CD4-positive, CD25-positive, alpha-beta regulatory T cell (primary cell): ENCODE results near the gene GRAMD4. TPM values are rescaled to one million over a fixed set of nuclear protein-coding genes. Genes with fewer than 3 reads are reported as not detected.

Source experiments
- ATAC-seq, 2 donors: fragments of 150-1000 bp; cut with Tn5 transposase; one replicate each; pipeline ENCODE4 v1.10.0; 2021; ENCODE audit warnings: low read depth in 2 of 2, moderate number of reproducible peaks in 2 of 2, moderate library complexity in 1 of 2
- DNase-seq, 3 donors: peaks; one replicate each; pipeline versions ENCODE4 v3.0.0 to v3.0.0-alpha.2; 2012 to 2022; ENCODE audit warnings: mixed read lengths in 1 of 3
- H3K27ac ChIP-seq: one replicate; pipeline ENCODE4 v1.7.0; 2013; ENCODE audit warnings: mild to moderate bottlenecking, low read length; ENCODE audit not compliant: insufficient read depth, poor library complexity, severe bottlenecking
- H3K27me3 ChIP-seq: one replicate; pipeline ENCODE4 v1.7.0; 2013; ENCODE audit warnings: low read length; ENCODE audit not compliant: control insufficient read depth, insufficient read depth
- H3K36me3 ChIP-seq: one replicate; pipeline ENCODE4 v1.7.0; 2013; ENCODE audit warnings: mild to moderate bottlenecking, low read length, moderate library complexity; ENCODE audit not compliant: control insufficient read depth, insufficient read depth
- H3K4me1 ChIP-seq: 2 replicates; pipeline ENCODE4 v1.7.0; 2013; ENCODE audit warnings: mild to moderate bottlenecking, low read length; ENCODE audit not compliant: insufficient read depth, control insufficient read depth, poor library complexity, severe bottlenecking
- H3K4me3 ChIP-seq: one replicate; pipeline ENCODE4 v1.7.0; 2013; ENCODE audit warnings: low read depth, mild to moderate bottlenecking, low read length, moderate library complexity
- H3K9me3 ChIP-seq, 2 experiments: 1 replicate in 1 of 2; 2 replicates in 1 of 2; pipeline ENCODE4 v1.7.0; 2013; ENCODE audit warnings: low read length in 2 of 2, mild to moderate bottlenecking in 1 of 2, moderate library complexity in 1 of 2; ENCODE audit not compliant: control insufficient read depth in 2 of 2
- H3K27ac Mint-ChIP-seq, 3 donors: one replicate each; pipeline ENCODE4 v1.8.0; 2020 to 2022; ENCODE audit warnings: mild to moderate bottlenecking in 3 of 3, mixed read lengths in 3 of 3, moderate library complexity in 2 of 3
- H3K27me3 Mint-ChIP-seq: one replicate; pipeline ENCODE4 v1.8.0; 2022; ENCODE audit warnings: mild to moderate bottlenecking, mixed read lengths
- H3K36me3 Mint-ChIP-seq: one replicate; pipeline ENCODE4 v1.8.0; 2020; ENCODE audit warnings: mixed read lengths
- H3K4me1 Mint-ChIP-seq, 4 donors: one replicate each; pipeline ENCODE4 v1.8.0; 2020 to 2022; ENCODE audit warnings: mixed read lengths in 4 of 4, mild to moderate bottlenecking in 1 of 4
- H3K4me3 Mint-ChIP-seq, 4 donors: one replicate each; pipeline ENCODE4 v1.8.0; 2020 to 2022; ENCODE audit warnings: mild to moderate bottlenecking in 4 of 4, mixed read lengths in 4 of 4, moderate library complexity in 3 of 4
- H3K9me3 Mint-ChIP-seq, 7 donors: one replicate each; pipeline ENCODE4 v1.8.0; 2020 to 2022; ENCODE audit warnings: mixed read lengths in 7 of 7, mild to moderate bottlenecking in 3 of 7, moderate library complexity in 2 of 7
- polyA plus RNA-seq, 4 donors: library from polyadenylated mRNA; unstranded; fragments of 300-500 nt; fragmentation: Illumina TruSeq; gene quantifications; one replicate each; pipeline ENCODE4 v1.2.3, GENCODE V29; 2021
- total RNA-seq: library from RNA; stranded (reverse); gene quantifications from one replicate; pipeline ENCODE4 v1.2.3, GENCODE V29; 2022

GRAMD4 gene
- total and polyA plus RNA-seq, 5 donors from 2014 or later = 7.0 to 43.6 (median 7.5) TPM

GRCh38 chr22:46663001-46663400, 42.8 kb downstream of the GRAMD4 start:
- Histone ChIP-seq H3K4me1 (peaks cover 22% of the 10 kb centered on the region), H3K27ac (no peak overlapping the region), H3K9me3 (no peaks in the 10 kb centered on the region), H3K27me3 (no peaks in the 10 kb centered on the region), H3K4me3 (no peak overlapping the region), H3K36me3 (peaks cover 6% of the 10 kb centered on the region)
- Mint-ChIP-seq H3K9me3 (no peaks in the 10 kb centered on the region), H3K4me1 (peaks cover 6 to 21% (median 19%) of the 10 kb centered on the region in 4 donors), H3K36me3 (peaks cover 5% of the 10 kb centered on the region), H3K27ac (no peak overlapping the region), H3K4me3 (no peak overlapping the region), H3K27me3 (no peaks in the 10 kb centered on the region)
- DNase-seq (no peak), ATAC-seq (no peak)

- no peaks in the 10 kb centered on the region for H3K9me3 ChIP-seq
- H3K27me3 ChIP-seq = no peaks in the 10 kb centered on the region
- ATAC-seq = no peak
- Mint-ChIP-seq H3K4me1 (peaks cover 6 to 21% (median 19%) of the 10 kb centered on the region in 4 donors), H3K27ac (no peak overlapping the region), H3K36me3 (peaks cover 5% of the 10 kb centered on the region), H3K4me3 (no peak overlapping the region), H3K9me3 (no peaks in the 10 kb centered on the region), H3K27me3 (no peaks in the 10 kb centered on the region)
- no peak overlapping the region for H3K4me3 ChIP-seq
- H3K36me3 ChIP-seq = peaks cover 6% of the 10 kb centered on the region
- no peak overlapping the region for H3K27ac ChIP-seq
- H3K4me1 ChIP-seq = peaks cover 22% of the 10 kb centered on the region
- DNase-seq = no peak
These were observed 43.4 kb downstream of the GRAMD4 start for GRCh38 chr22:46663436-46664100.

- no peak overlapping the region for H3K4me3 Mint-ChIP-seq
- no peaks in the 10 kb centered on the region for H3K27me3 Mint-ChIP-seq
- H3K4me1 Mint-ChIP-seq = peaks cover 6 to 21% (median 19%) of the 10 kb centered on the region in 4 donors
- no peak for DNase-seq
- peaks cover 10% of the 10 kb centered on the region for H3K36me3 Mint-ChIP-seq
- no peak for ATAC-seq
- H3K27ac Mint-ChIP-seq = no peak overlapping the region
- Histone ChIP-seq H3K4me1 (peaks cover 22% of the 10 kb centered on the region), H3K9me3 (no peaks in the 10 kb centered on the region), H3K27ac (no peak overlapping the region), H3K36me3 (peaks cover 6% of the 10 kb centered on the region), H3K4me3 (no peak overlapping the region), H3K27me3 (no peaks in the 10 kb centered on the region)
- H3K9me3 Mint-ChIP-seq = no peaks in the 10 kb centered on the region
These were observed 44.2 kb downstream of the GRAMD4 start for GRCh38 chr22:46664301-46664855.

GRCh38 chr22:46665151-46665695, 45.0 kb downstream of the GRAMD4 start:
- Mint-ChIP-seq H3K27me3 (no peaks in the 10 kb centered on the region), H3K27ac (no peak overlapping the region), H3K36me3 (peaks cover 10% of the 10 kb centered on the region), H3K9me3 (no peaks in the 10 kb centered on the region), H3K4me3 (no peak overlapping the region), H3K4me1 (peaks cover 6 to 17% (median 16%) of the 10 kb centered on the region in 4 donors)
- Histone ChIP-seq H3K36me3 (peaks cover 6% of the 10 kb centered on the region), H3K27ac (no peak overlapping the region), H3K9me3 (no peaks in the 10 kb centered on the region), H3K4me1 (peaks cover 16% of the 10 kb centered on the region), H3K27me3 (no peaks in the 10 kb centered on the region), H3K4me3 (no peak overlapping the region)
- DNase-seq (no peak), ATAC-seq (no peak)

GRCh38 chr22:46665751-46666280, 45.6 kb downstream of the GRAMD4 start:
- Mint-ChIP-seq H3K9me3 (no peaks in the 10 kb centered on the region), H3K27me3 (no peaks in the 10 kb centered on the region), H3K4me3 (no peak overlapping the region), H3K36me3 (peaks cover 10% of the 10 kb centered on the region), H3K27ac (no peak overlapping the region), H3K4me1 (peaks cover 4 to 11% (median 10%) of the 10 kb centered on the region in 4 donors)
- Histone ChIP-seq H3K9me3 (no peaks in the 10 kb centered on the region), H3K27ac (no peak overlapping the region), H3K4me1 (peaks cover 10% of the 10 kb centered on the region), H3K27me3 (no peaks in the 10 kb centered on the region), H3K36me3 (peaks cover 6% of the 10 kb centered on the region), H3K4me3 (no peak overlapping the region)
- ATAC-seq = no peak
- no peak for DNase-seq

- H3K9me3 Mint-ChIP-seq = no peaks in the 10 kb centered on the region
- DNase-seq = no peak
- H3K27me3 Mint-ChIP-seq = no peaks in the 10 kb centered on the region
- peaks cover 10% of the 10 kb centered on the region for H3K36me3 Mint-ChIP-seq
- H3K4me1 Mint-ChIP-seq = peaks cover 0 to 2% (median 1%) of the 10 kb centered on the region in 4 donors
- H3K4me3 Mint-ChIP-seq = no peak overlapping the region
- no peak overlapping the region for H3K27ac ChIP-seq
- H3K4me3 ChIP-seq = no peak overlapping the region
- H3K9me3 ChIP-seq = no peaks in the 10 kb centered on the region
- ATAC-seq = no peak
- H3K36me3 ChIP-seq = peaks cover 6% of the 10 kb centered on the region
- H3K4me1 ChIP-seq = peaks cover 1% of the 10 kb centered on the region
- H3K27me3 ChIP-seq = no peaks in the 10 kb centered on the region
- H3K27ac Mint-ChIP-seq = no peak overlapping the region
These were observed 46.5 kb downstream of the GRAMD4 start for GRCh38 chr22:46666577-46667244.

- H3K27me3 Mint-ChIP-seq = no peaks in the 10 kb centered on the region
- H3K9me3 ChIP-seq = no peaks in the 10 kb centered on the region
- no peak overlapping the region for H3K4me3 ChIP-seq
- H3K36me3 Mint-ChIP-seq = peaks cover 10% of the 10 kb centered on the region
- no peak overlapping the region for H3K27ac ChIP-seq
- ATAC-seq (no peak), DNase-seq (no peak)
- H3K4me1 Mint-ChIP-seq = no peaks in the 10 kb centered on the region
- no peaks in the 10 kb centered on the region for H3K27me3 ChIP-seq
- H3K36me3 ChIP-seq = peaks cover 6% of the 10 kb centered on the region
- no peak overlapping the region for H3K27ac Mint-ChIP-seq
- H3K4me3 Mint-ChIP-seq = no peak overlapping the region
- H3K9me3 Mint-ChIP-seq = no peaks in the 10 kb centered on the region
- no peaks in the 10 kb centered on the region for H3K4me1 ChIP-seq
These were observed 47.0 kb downstream of the GRAMD4 start for GRCh38 chr22:46667245-46667623.
